T-helper 17 cell (primary cell): ENCODE results near the gene COL12A1. TPM values are rescaled to one million over a fixed set of nuclear protein-coding genes. Genes with fewer than 3 reads are reported as not detected.

Experiments
- ATAC-seq: fragments of 150-1000 bp; cut with Tn5 transposase; 2 replicates; pipeline ENCODE4 v1.10.0; 2021; ENCODE audit warnings: mild to moderate bottlenecking, moderate library complexity
- DNase-seq, 3 donors: peaks; one replicate each; pipeline versions ENCODE4 v3.0.0 to v3.0.0-alpha.2; 2020 to 2021
- H3K9me3 ChIP-seq: one replicate; pipeline ENCODE4 v1.7.0; 2013; ENCODE audit warnings: low read length, mild to moderate bottlenecking; ENCODE audit not compliant: control insufficient read depth, poor library complexity, severe bottlenecking
- H3K27ac Mint-ChIP-seq: one replicate; pipeline ENCODE4 v1.8.0; 2022; ENCODE audit warnings: mild to moderate bottlenecking, moderate library complexity, mixed read lengths
- H3K27me3 Mint-ChIP-seq: one replicate; pipeline ENCODE4 v1.8.0; 2022; ENCODE audit warnings: mixed read lengths
- H3K36me3 Mint-ChIP-seq: one replicate; pipeline ENCODE4 v1.8.0; 2022; ENCODE audit warnings: low read depth, mixed read lengths
- H3K4me1 Mint-ChIP-seq: one replicate; pipeline ENCODE4 v1.8.0; 2022; ENCODE audit warnings: mild to moderate bottlenecking, mixed read lengths
- H3K4me3 Mint-ChIP-seq: one replicate; pipeline ENCODE4 v1.8.0; 2022; ENCODE audit warnings: mild to moderate bottlenecking, moderate library complexity, mixed read lengths
- total RNA-seq, 4 donors: library from RNA in 2 of 4; stranded (reverse) in 2 of 4; gene quantifications; one replicate each; pipeline ENCODE4 v1.2.3 and lab custom pipeline; 2022 to 2026

The COL12A1 gene
- total RNA-seq, 2 donors from 2014 or later, result 0.08 TPM; not detected in 1

- H3K9me3 ChIP-seq, result no peaks in the 10 kb centered on the region
- no peaks in the 10 kb centered on the region for H3K4me1 Mint-ChIP-seq
- H3K27me3 Mint-ChIP-seq, result peaks cover 18% of the 10 kb centered on the region
- H3K4me3 Mint-ChIP-seq, result no peak overlapping the region
- no peak overlapping the region for H3K27ac Mint-ChIP-seq
- no peaks in the 10 kb centered on the region for H3K36me3 Mint-ChIP-seq
- DNase-seq, result no peak
- no peak for ATAC-seq
Measured at GRCh38 chr6:75109765-75110164, 96.1 kb downstream of the COL12A1 start.

- DNase-seq, result no peak
Measured at GRCh38 chr6:75109022-75109421, 96.8 kb downstream of the COL12A1 start.

GRCh38 chr6:75108333-75108974, 97.4 kb downstream of the COL12A1 start:
- Mint-ChIP-seq H3K4me1 (no peaks in the 10 kb centered on the region), H3K27ac (no peak overlapping the region), H3K36me3 (no peaks in the 10 kb centered on the region), H3K27me3 (peaks cover 18% of the 10 kb centered on the region), H3K4me3 (no peak overlapping the region)
- ATAC-seq (no peak), DNase-seq (no peak)
- no peaks in the 10 kb centered on the region for H3K9me3 ChIP-seq

More at GRCh38 chr6:75109022-75109421, 96.8 kb downstream of the COL12A1 start:
- H3K36me3 Mint-ChIP-seq, result no peaks in the 10 kb centered on the region
- no peaks in the 10 kb centered on the region for H3K4me1 Mint-ChIP-seq
- no peak overlapping the region for H3K4me3 Mint-ChIP-seq
- no peak for ATAC-seq
- H3K27ac Mint-ChIP-seq, result no peak overlapping the region
- no peaks in the 10 kb centered on the region for H3K9me3 ChIP-seq
- peaks cover 18% of the 10 kb centered on the region for H3K27me3 Mint-ChIP-seq

- no peak for ATAC-seq
- Mint-ChIP-seq H3K4me3 (no peak overlapping the region), H3K4me1 (no peaks in the 10 kb centered on the region), H3K27me3 (peaks cover 18% of the 10 kb centered on the region), H3K36me3 (no peaks in the 10 kb centered on the region), H3K27ac (no peak overlapping the region)
- no peaks in the 10 kb centered on the region for H3K9me3 ChIP-seq
- no peak for DNase-seq
Measured at GRCh38 chr6:75107913-75108312, 97.9 kb downstream of the COL12A1 start.

- Mint-ChIP-seq H3K4me1 (no peaks in the 10 kb centered on the region), H3K4me3 (no peak overlapping the region)
Measured at GRCh38 chr6:75106426-75106825, 99.4 kb downstream of the COL12A1 start.

GRCh38 chr6:75103431-75103830, 102.4 kb downstream of the COL12A1 start:
- Mint-ChIP-seq H3K27me3 (peaks cover 4% of the 10 kb centered on the region), H3K36me3 (no peaks in the 10 kb centered on the region), H3K4me1 (no peaks in the 10 kb centered on the region), H3K4me3 (no peak overlapping the region), H3K27ac (no peak overlapping the region)
- no peaks in the 10 kb centered on the region for H3K9me3 ChIP-seq
- ATAC-seq (no peak), DNase-seq (no peak)

More at GRCh38 chr6:75106426-75106825, 99.4 kb downstream of the COL12A1 start:
- H3K27ac Mint-ChIP-seq, result no peak overlapping the region
- DNase-seq, result no peak
- H3K9me3 ChIP-seq, result no peaks in the 10 kb centered on the region
- no peaks in the 10 kb centered on the region for H3K36me3 Mint-ChIP-seq
- ATAC-seq, result no peak
- H3K27me3 Mint-ChIP-seq, result peaks cover 11% of the 10 kb centered on the region

GRCh38 chr6:75102301-75102700, 103.6 kb downstream of the COL12A1 start:
- H3K27ac Mint-ChIP-seq, result no peak overlapping the region
- H3K9me3 ChIP-seq, result no peaks in the 10 kb centered on the region
- no peaks in the 10 kb centered on the region for H3K4me1 Mint-ChIP-seq
- ATAC-seq, result no peak
- no peak for DNase-seq
- no peaks in the 10 kb centered on the region for H3K27me3 Mint-ChIP-seq
- no peak overlapping the region for H3K4me3 Mint-ChIP-seq
- no peaks in the 10 kb centered on the region for H3K36me3 Mint-ChIP-seq

GRCh38 chr6:75101896-75102295, 104.0 kb downstream of the COL12A1 start:
- Mint-ChIP-seq H3K27ac (no peak overlapping the region), H3K4me3 (no peak overlapping the region), H3K27me3 (no peaks in the 10 kb centered on the region), H3K4me1 (no peaks in the 10 kb centered on the region), H3K36me3 (no peaks in the 10 kb centered on the region)
- DNase-seq (no peak), ATAC-seq (no peak)
- H3K9me3 ChIP-seq, result no peaks in the 10 kb centered on the region

- H3K36me3 Mint-ChIP-seq, result no peaks in the 10 kb centered on the region
- H3K27ac Mint-ChIP-seq, result no peak overlapping the region
- H3K27me3 Mint-ChIP-seq, result no peaks in the 10 kb centered on the region
- H3K4me1 Mint-ChIP-seq, result no peaks in the 10 kb centered on the region
- DNase-seq (no peak), ATAC-seq (no peak)
- no peaks in the 10 kb centered on the region for H3K9me3 ChIP-seq
- H3K4me3 Mint-ChIP-seq, result no peak overlapping the region
Measured at GRCh38 chr6:75098709-75099108, 107.1 kb downstream of the COL12A1 start.

- no peak overlapping the region for H3K27ac Mint-ChIP-seq
- H3K27me3 Mint-ChIP-seq, result no peaks in the 10 kb centered on the region
- H3K9me3 ChIP-seq, result no peaks in the 10 kb centered on the region
- no peaks in the 10 kb centered on the region for H3K4me1 Mint-ChIP-seq
- no peak for ATAC-seq
- no peak overlapping the region for H3K4me3 Mint-ChIP-seq
- no peak for DNase-seq
- no peaks in the 10 kb centered on the region for H3K36me3 Mint-ChIP-seq
Measured at GRCh38 chr6:75096966-75097365, 108.9 kb downstream of the COL12A1 start.

- Mint-ChIP-seq H3K4me1 (no peaks in the 10 kb centered on the region), H3K4me3 (no peak overlapping the region), H3K27ac (no peak overlapping the region), H3K27me3 (no peaks in the 10 kb centered on the region), H3K36me3 (no peaks in the 10 kb centered on the region)
- ATAC-seq (no peak), DNase-seq (no peak)
- H3K9me3 ChIP-seq, result no peaks in the 10 kb centered on the region
Measured at GRCh38 chr6:75094614-75095200, 111.1 kb downstream of the COL12A1 start.

GRCh38 chr6:75091467-75092190, 114.2 kb downstream of the COL12A1 start:
- DNase-seq, result no peak
- peaks cover 4% of the 10 kb centered on the region for H3K27me3 Mint-ChIP-seq
- no peak overlapping the region for H3K27ac Mint-ChIP-seq
- no peaks in the 10 kb centered on the region for H3K4me1 Mint-ChIP-seq
- no peaks in the 10 kb centered on the region for H3K36me3 Mint-ChIP-seq
- H3K4me3 Mint-ChIP-seq, result no peak overlapping the region
- H3K9me3 ChIP-seq, result no peaks in the 10 kb centered on the region
- no peak for ATAC-seq

- no peaks in the 10 kb centered on the region for H3K4me1 Mint-ChIP-seq
- no peaks in the 10 kb centered on the region for H3K36me3 Mint-ChIP-seq
- DNase-seq, result no peak
- no peak overlapping the region for H3K4me3 Mint-ChIP-seq
- H3K9me3 ChIP-seq, result no peaks in the 10 kb centered on the region
- no peak overlapping the region for H3K27ac Mint-ChIP-seq
- no peak for ATAC-seq
- H3K27me3 Mint-ChIP-seq, result peaks cover 9% of the 10 kb centered on the region
Measured at GRCh38 chr6:75090576-75090975, 115.3 kb downstream of the COL12A1 start.
